Activated T-helper 2 cell treated with anti-CD3 and anti-CD28 coated beads, Interferon-gamma antibody, Interleukin-2, Interleukin-4, amounts not matched to agents 10 μg/mL and 5 μg/mL and 100 μg/mL, durations not matched to agents 14 hours and 24 hours and 36 hours (primary cell): ENCODE results near the gene SELENOW. TPM values are rescaled to one million over a fixed set of nuclear protein-coding genes. Genes with fewer than 3 reads are reported as not detected.

Source experiments
- DNase-seq: peaks from one replicate; pipeline ENCODE4 v3.0.0; 2021; ENCODE audit warnings: low spot score
- H3K27ac Mint-ChIP-seq: one replicate; pipeline ENCODE4 v1.8.0; 2021; ENCODE audit warnings: mixed read lengths
- H3K27me3 Mint-ChIP-seq: one replicate; pipeline ENCODE4 v1.8.0; 2021; ENCODE audit warnings: low read depth, mixed read lengths
- H3K36me3 Mint-ChIP-seq: one replicate; pipeline ENCODE4 v1.8.0; 2021; ENCODE audit warnings: low read depth, mixed read lengths
- H3K4me1 Mint-ChIP-seq: one replicate; pipeline ENCODE4 v1.8.0; 2021; ENCODE audit warnings: low read depth, mixed read lengths
- H3K4me3 Mint-ChIP-seq: one replicate; pipeline ENCODE4 v1.8.0; 2021; ENCODE audit warnings: low read depth, mild to moderate bottlenecking, moderate library complexity, mixed read lengths
- H3K9me3 Mint-ChIP-seq: one replicate; pipeline ENCODE4 v1.8.0; 2021; ENCODE audit warnings: mixed read lengths
- intact Hi-C: fragments of 100-400 bp; cut with micrococcal nuclease; formaldehyde crosslinking; loops from one replicate; pipeline ENCODE4 v1.15.1; 2023
- total RNA-seq: library from RNA; stranded (reverse); gene quantifications from 2 replicates; pipeline ENCODE4 v1.2.3, GENCODE V29; 2022

SELENOW gene
- total RNA-seq, 1 donor from 2014 or later = 98.3 TPM

DNA sequence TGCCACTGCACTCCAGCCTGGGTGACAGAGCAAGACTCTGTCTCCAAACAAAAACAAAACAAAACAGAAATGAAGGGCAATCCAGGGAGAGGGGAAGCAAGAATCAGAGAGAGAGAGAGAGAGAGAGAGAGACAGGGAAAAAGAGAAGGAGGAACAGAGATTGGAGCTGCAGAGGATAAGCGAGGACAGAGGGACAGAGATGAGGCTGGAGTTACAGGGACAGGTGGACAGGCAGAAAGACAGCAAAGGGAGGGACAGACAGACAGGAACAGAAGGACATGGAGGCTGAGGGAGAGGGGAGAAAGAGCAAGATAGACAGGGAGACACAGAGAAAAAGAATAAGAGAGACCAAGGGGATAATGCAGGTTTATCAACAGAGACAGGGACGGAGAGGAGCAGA lies 41.9 kb downstream of the SELENOW start:
- Mint-ChIP-seq H3K4me1 (no peaks in the 10 kb centered on the region), H3K4me3 (no peak overlapping the region), H3K9me3 (no peaks in the 10 kb centered on the region), H3K27ac (no peak overlapping the region), H3K36me3 (no peaks in the 10 kb centered on the region), H3K27me3 (peaks cover 17% of the 10 kb centered on the region)
- intact Hi-C loops = no loop called here
- no peak for DNase-seq

DNA sequence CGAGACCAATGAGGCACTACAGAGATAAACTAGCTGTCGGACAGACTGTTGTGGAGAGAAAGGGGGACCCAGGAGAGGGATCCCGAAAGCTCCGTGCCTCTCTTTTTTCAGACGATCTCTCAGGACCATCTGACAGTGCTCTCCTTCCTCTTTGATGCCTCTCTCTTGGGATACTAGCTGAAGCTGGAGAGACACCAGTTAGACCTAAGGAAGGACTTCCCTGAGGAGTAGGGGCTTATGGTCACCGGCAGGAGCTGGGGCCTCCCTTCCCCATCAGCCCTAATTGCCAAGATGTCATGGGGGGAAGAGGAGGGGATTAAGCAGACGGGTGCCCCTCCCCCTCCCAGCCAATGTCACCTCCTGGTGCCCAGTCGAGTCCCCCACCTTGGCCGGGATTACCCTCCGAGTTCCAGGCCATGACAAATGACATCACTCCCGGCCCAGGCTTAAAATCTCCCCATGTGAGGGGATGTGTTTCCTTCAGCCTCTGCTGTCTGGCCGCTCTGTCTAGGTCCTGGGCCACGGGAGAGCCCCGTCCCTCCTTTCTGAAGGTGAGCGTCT lies 43.0 kb downstream of the SELENOW start, which contains the start of gene CRX:
Gene CRX, plus strand, starts transcription at position 478 of the 561 bp plus-strand sequence. CDS start 12,507 bp downstream, outside the sequence.
- Mint-ChIP-seq H3K36me3 (no peaks in the 10 kb centered on the region), H3K9me3 (no peaks in the 10 kb centered on the region), H3K27ac (no peak within 1 kb of the TSS), H3K4me1 (no peaks in the 10 kb centered on the region), H3K27me3 (peaks cover 17% of the 10 kb centered on the region), H3K4me3 (no peak within 1 kb of the TSS)
- intact Hi-C loops = no loop called here
- DNase-seq = no peak

GRCh38 chr19:47824396-47824795 lies 45.9 kb downstream of the SELENOW start:
- H3K27ac Mint-ChIP-seq = no peak overlapping the region
- no peak overlapping the region for H3K4me3 Mint-ChIP-seq
- H3K4me1 Mint-ChIP-seq = no peaks in the 10 kb centered on the region
- H3K27me3 Mint-ChIP-seq = peaks cover 13% of the 10 kb centered on the region
- intact Hi-C loops = no loop called here
- no peaks in the 10 kb centered on the region for H3K9me3 Mint-ChIP-seq
- H3K36me3 Mint-ChIP-seq = no peaks in the 10 kb centered on the region
- no peak for DNase-seq

GRCh38 chr19:47826800-47827199 lies 48.3 kb downstream of the SELENOW start:
- intact Hi-C loops = no loop called here
- Mint-ChIP-seq H3K9me3 (no peaks in the 10 kb centered on the region), H3K27ac (no peak overlapping the region), H3K27me3 (peaks cover 2% of the 10 kb centered on the region), H3K4me3 (no peak overlapping the region), H3K4me1 (no peaks in the 10 kb centered on the region), H3K36me3 (no peaks in the 10 kb centered on the region)
- DNase-seq = no peak

GRCh38 chr19:47832723-47833122 lies 54.2 kb downstream of the SELENOW start:
- H3K36me3 Mint-ChIP-seq = no peaks in the 10 kb centered on the region
- H3K27ac Mint-ChIP-seq = no peak overlapping the region
- DNase-seq = no peak
- no peaks in the 10 kb centered on the region for H3K4me1 Mint-ChIP-seq
- H3K9me3 Mint-ChIP-seq = no peaks in the 10 kb centered on the region
- H3K27me3 Mint-ChIP-seq = no peaks in the 10 kb centered on the region
- intact Hi-C loops = no loop called here
- H3K4me3 Mint-ChIP-seq = no peak overlapping the region

Other genes with a start within 250 kb of the SELENOW start
- 0.09 and 0.46 TPM in 2 replicates for gene ZNF541, start 205.6 kb upstream of the SELENOW start, total RNA-seq
- 12.0 and 12.2 TPM in 2 replicates for gene BICRA, start 169.6 kb upstream of the SELENOW start, total RNA-seq
- 1.4 TPM in 2 replicates for gene EHD2, start 65.3 kb upstream of the SELENOW start, total RNA-seq
- 266 and 269 TPM in 2 replicates for gene NOP53, start 33.2 kb upstream of the SELENOW start, total RNA-seq
- not detected in 2 replicates for gene TPRX1, start 25.8 kb downstream of the SELENOW start, total RNA-seq
- not detected in 2 replicates for gene CRX, start 43.2 kb downstream of the SELENOW start, total RNA-seq
- not detected in 2 replicates for gene TPRX2, start 80.5 kb downstream of the SELENOW start, total RNA-seq
- not detected in 2 replicates for gene SULT2A1, start 107.6 kb downstream of the SELENOW start, total RNA-seq
- not detected in 2 replicates for gene BSPH1, start 213.5 kb downstream of the SELENOW start, total RNA-seq
- gene ELSPBP1, start 215.9 kb downstream of the SELENOW start, total RNA-seq = not detected in 2 replicates